ENCODE measurements around the gene VPS9D1.

GRCh38 chr16:89764711-89765201, 44.1 kb upstream of the VPS9D1 start:
- no peak for TF ChIP-seq POLR2A (IDR thresholded peaks at IDR 0.05; ENCODE audit: low read length)
- TF ChIP-seq GATA1 (IDR thresholded peaks at IDR 0.05; ENCODE audit: low read depth, low read length) = no peak

All from erythroblast (primary cell).